DOHH2 (cell line): ENCODE results near the gene CD9.

Experiments used
- H3F3A ChIP-seq: fragments of 200-600 bp; sonication (generic), shearing (Covaris generic); 2 replicates; pipeline ENCODE4 v1.6.0; 2016; ENCODE audit warnings: antibody characterized with exemption, mild to moderate bottlenecking; ENCODE audit not compliant: control insufficient read depth, insufficient read depth
- H3K27ac ChIP-seq: fragments of 200-600 bp; sonication (generic); 2 replicates; pipeline ENCODE4 v1.5.1; 2014; ENCODE audit warnings: low read depth, mild to moderate bottlenecking, low read length, moderate library complexity
- H3K27me3 ChIP-seq: fragments of 200-600 bp; sonication (generic); 2 replicates; pipeline ENCODE4 v1.6.1; 2014; ENCODE audit warnings: mild to moderate bottlenecking, low read length, mixed read lengths; ENCODE audit not compliant: control insufficient read depth
- H3K36me3 ChIP-seq: fragments of 200-600 bp; sonication (generic); 2 replicates; pipeline ENCODE4 v1.6.1; 2014; ENCODE audit warnings: mild to moderate bottlenecking, low read length, moderate library complexity, mixed read lengths; ENCODE audit not compliant: control insufficient read depth
- H3K4me1 ChIP-seq: fragments of 200-600 bp; sonication (generic); 2 replicates; pipeline ENCODE4 v1.6.1; 2014; ENCODE audit warnings: mild to moderate bottlenecking, low read length, mixed read lengths; ENCODE audit not compliant: control insufficient read depth
- H3K4me2 ChIP-seq: fragments of 200-600 bp; sonication (generic); 2 replicates; pipeline ENCODE4 v1.6.0; 2014; ENCODE audit warnings: mild to moderate bottlenecking, low read length, moderate library complexity
- H3K4me3 ChIP-seq: fragments of 200-600 bp; sonication (generic); 2 replicates; pipeline ENCODE4 v1.5.1; 2014; ENCODE audit warnings: mild to moderate bottlenecking, low read length, mixed read lengths
- H3K79me2 ChIP-seq: fragments of 200-600 bp; sonication (generic); 2 replicates; pipeline ENCODE4 v1.6.1; 2014; ENCODE audit warnings: mild to moderate bottlenecking, low read length, mixed read lengths; ENCODE audit not compliant: control insufficient read depth
- H3K9me2 ChIP-seq: fragments of 200-600 bp; sonication (generic); replicated peaks from 2 replicates; pipeline ENCODE4 v1.6.1; 2014; ENCODE audit warnings: mild to moderate bottlenecking, low read length, mixed read lengths; ENCODE audit not compliant: control insufficient read depth
- H3K9me3 ChIP-seq: fragments of 200-600 bp; sonication (generic); 2 replicates; pipeline ENCODE4 v1.6.1; 2014; ENCODE audit warnings: antibody characterized with exemption, low read length, mixed read lengths; ENCODE audit not compliant: control insufficient read depth, insufficient read depth
- H4K20me1 ChIP-seq: fragments of 200-600 bp; sonication (generic); 2 replicates; pipeline ENCODE4 v1.6.0; 2014; ENCODE audit warnings: low read depth, mild to moderate bottlenecking, antibody characterized with exemption, low read length, moderate library complexity; ENCODE audit not compliant: control insufficient read depth, insufficient read depth
- EZH2phosphoT487 ChIP-seq: fragments of 200-600 bp; sonication (generic); IDR thresholded peaks from 2 replicates; pipeline ENCODE4 v1.6.1; 2017; ENCODE audit warnings: borderline replicate concordance, mild to moderate bottlenecking, antibody characterized with exemption, low read length, moderate library complexity, mixed read lengths
- TF ChIP-seq, protein P1 (sequence below): fragments of 200-600 bp; sonication (generic); IDR thresholded peaks from one replicate; pipeline ENCODE4 v1.5.1; 2014; ENCODE audit warnings: antibody characterized with exemption, mild to moderate bottlenecking, low read depth, low read length; ENCODE audit not compliant: poor library complexity, severe bottlenecking

Gene CD9

DNA sequence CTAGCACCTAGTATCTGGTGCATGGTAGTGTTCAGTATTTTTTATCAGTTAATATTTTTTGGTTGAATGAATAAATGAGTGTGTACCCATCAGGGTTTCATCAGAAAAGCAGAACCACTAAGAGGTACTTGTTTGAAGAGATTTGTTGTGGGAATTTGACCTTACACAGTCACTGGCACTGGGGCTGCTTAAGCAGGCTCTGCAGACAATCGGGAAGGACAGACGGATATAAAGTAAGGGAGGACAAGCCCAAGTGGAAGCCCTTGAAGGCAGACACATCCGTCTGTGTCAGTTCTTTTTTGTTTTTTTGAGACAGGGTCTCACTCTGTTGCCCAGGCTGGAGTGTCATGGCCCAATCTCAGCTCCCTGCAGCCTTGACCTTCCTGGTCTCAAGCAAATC is 38.7 kb downstream of the CD9 start:
- no peaks in the 10 kb centered on the region for H3K9me2 ChIP-seq
- H3K79me2 ChIP-seq: no peaks in the 10 kb centered on the region
- no peaks in the 10 kb centered on the region for H3K36me3 ChIP-seq
- no peak overlapping the region for H3K4me3 ChIP-seq
- no peaks in the 10 kb centered on the region for H3K27me3 ChIP-seq
- H3K27ac ChIP-seq: no peak overlapping the region
- H3F3A ChIP-seq: no peaks in the 10 kb centered on the region
- no peaks in the 10 kb centered on the region for H3K9me3 ChIP-seq
- TF ChIP-seq EZH2phosphoT487: no peak
- TF ChIP-seq, protein P1, sequence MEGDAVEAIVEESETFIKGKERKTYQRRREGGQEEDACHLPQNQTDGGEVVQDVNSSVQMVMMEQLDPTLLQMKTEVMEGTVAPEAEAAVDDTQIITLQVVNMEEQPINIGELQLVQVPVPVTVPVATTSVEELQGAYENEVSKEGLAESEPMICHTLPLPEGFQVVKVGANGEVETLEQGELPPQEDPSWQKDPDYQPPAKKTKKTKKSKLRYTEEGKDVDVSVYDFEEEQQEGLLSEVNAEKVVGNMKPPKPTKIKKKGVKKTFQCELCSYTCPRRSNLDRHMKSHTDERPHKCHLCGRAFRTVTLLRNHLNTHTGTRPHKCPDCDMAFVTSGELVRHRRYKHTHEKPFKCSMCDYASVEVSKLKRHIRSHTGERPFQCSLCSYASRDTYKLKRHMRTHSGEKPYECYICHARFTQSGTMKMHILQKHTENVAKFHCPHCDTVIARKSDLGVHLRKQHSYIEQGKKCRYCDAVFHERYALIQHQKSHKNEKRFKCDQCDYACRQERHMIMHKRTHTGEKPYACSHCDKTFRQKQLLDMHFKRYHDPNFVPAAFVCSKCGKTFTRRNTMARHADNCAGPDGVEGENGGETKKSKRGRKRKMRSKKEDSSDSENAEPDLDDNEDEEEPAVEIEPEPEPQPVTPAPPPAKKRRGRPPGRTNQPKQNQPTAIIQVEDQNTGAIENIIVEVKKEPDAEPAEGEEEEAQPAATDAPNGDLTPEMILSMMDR: no peak
- no peaks in the 10 kb centered on the region for H4K20me1 ChIP-seq
- H3K4me2 ChIP-seq: no peak overlapping the region
- no peaks in the 10 kb centered on the region for H3K4me1 ChIP-seq

DNA sequence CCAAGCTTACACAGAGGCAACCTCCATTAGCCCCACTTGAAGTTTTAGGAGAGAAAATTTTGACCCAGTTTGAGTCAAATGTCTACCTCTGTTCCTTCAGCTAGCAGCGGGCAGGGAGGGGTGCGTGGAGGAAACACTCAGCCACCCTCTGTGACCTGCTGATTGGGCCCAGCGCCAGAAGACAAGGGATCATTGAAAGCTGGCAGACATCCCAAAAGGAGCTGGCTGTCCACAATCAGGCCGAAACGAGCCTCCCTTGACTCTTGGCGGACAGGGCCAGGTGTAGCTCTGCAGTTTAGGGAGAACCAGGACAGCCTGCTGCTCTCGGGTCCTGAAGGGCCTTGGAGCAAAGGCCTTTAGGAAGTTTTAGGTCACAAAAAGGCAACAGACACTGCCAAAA is 41.3 kb downstream of the CD9 start:
- H3K79me2 ChIP-seq: no peaks in the 10 kb centered on the region
- H3K4me1 ChIP-seq: no peaks in the 10 kb centered on the region
- H3K36me3 ChIP-seq: no peaks in the 10 kb centered on the region
- H3K27ac ChIP-seq: no peak overlapping the region
- H3K9me3 ChIP-seq: no peaks in the 10 kb centered on the region
- H3K9me2 ChIP-seq: no peaks in the 10 kb centered on the region
- H4K20me1 ChIP-seq: no peaks in the 10 kb centered on the region
- no peak overlapping the region for H3K4me2 ChIP-seq
- no peak for TF ChIP-seq EZH2phosphoT487
- TF ChIP-seq, protein P1: no peak
- no peaks in the 10 kb centered on the region for H3F3A ChIP-seq
- no peak overlapping the region for H3K4me3 ChIP-seq
- H3K27me3 ChIP-seq: no peaks in the 10 kb centered on the region

DNA sequence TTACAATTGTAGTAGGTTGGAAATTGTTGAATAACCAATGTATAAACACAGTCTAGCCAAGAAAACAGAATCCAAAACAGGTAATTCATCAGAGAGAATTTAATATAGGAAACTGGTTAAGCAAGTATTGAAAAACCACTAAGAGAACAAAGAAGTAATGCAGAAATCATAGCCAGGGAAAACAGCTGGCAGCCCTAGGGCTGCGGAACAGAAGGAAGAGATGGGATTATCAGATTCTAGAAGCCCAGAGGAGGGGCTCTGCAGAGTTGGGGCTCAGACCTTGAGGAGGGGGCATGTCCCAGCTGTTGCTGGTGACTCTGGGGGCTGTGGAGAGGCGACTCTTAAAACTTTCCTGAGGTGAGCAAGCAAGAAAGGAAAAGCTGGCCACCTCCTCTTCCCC is 49.4 kb downstream of the CD9 start:
- no peak overlapping the region for H3K4me2 ChIP-seq

More for the DNA sequence above, 49.4 kb downstream of the CD9 start:
- Histone ChIP-seq H3K79me2 (no peaks in the 10 kb centered on the region), H4K20me1 (no peaks in the 10 kb centered on the region), H3F3A (no peaks in the 10 kb centered on the region), H3K4me3 (no peak overlapping the region), H3K36me3 (no peaks in the 10 kb centered on the region), H3K4me1 (no peaks in the 10 kb centered on the region), H3K27me3 (peaks cover 10% of the 10 kb centered on the region; the same call in 1 of the 2 replicates), H3K9me3 (no peaks in the 10 kb centered on the region), H3K9me2 (no peaks in the 10 kb centered on the region), H3K27ac (no peak overlapping the region)
- TF ChIP-seq, protein P1: no peak
- TF ChIP-seq EZH2phosphoT487: no peak
